ENCODE data around the gene MLXIPL.
"Not testable (repeated sequence)": the region's sequence is repeated elsewhere in the genome, so short reads cannot be mapped to it uniquely, and the experiment has no call there.

MLXIPL gene

GRCh38 chr7:73557397-73558257 lies 66.7 kb downstream of the MLXIPL start, which contains the start of gene BCL7B:
Gene BCL7B (minus strand): TSS chr7:73557690. CDS start chr7:73557578, 112 bp downstream.
- peak; percentile 84 for DNase-seq (ENCODE audit: low read depth)
- peak; percentile 88 for TF ChIP-seq MYC (IDR thresholded peaks at IDR 0.05; ENCODE audit: low read depth, low read length)
- peak; percentile 97 for TF ChIP-seq MAX (IDR thresholded peaks at IDR 0.05; ENCODE audit: low read depth, low read length)
- no peak for TF ChIP-seq CTCF (IDR thresholded peaks at IDR 0.05; ENCODE audit: low read depth, low read length)
- TF ChIP-seq POLR2A (IDR thresholded peaks at IDR 0.05; ENCODE audit: extremely low read depth, insufficient read length) = peak; percentile 81
- peak within 1 kb of the TSS; percentile 96 for H3K4me3 ChIP-seq (ENCODE audit: low read depth, low read length)

DNA sequence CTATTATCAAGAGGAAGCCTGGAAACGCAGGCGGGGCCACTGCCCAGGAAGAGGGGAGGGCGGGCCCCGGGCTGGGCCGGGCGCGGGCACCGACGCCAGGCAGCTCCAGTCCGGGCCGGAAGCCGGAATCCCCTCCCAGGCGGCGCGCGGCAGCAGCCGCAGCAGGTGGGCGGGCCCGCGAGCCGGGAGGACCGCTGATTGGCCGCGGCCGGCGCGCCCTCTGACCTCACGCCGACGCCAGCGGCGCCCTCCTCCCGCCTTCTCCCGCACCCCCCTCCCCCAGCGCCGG lies 67.3 kb downstream of the MLXIPL start:
- peak; percentile 65 for TF ChIP-seq MYC (IDR thresholded peaks at IDR 0.05; ENCODE audit: low read depth, low read length)
- TF ChIP-seq MAX (IDR thresholded peaks at IDR 0.05; ENCODE audit: low read depth, low read length) = peak; percentile 73
- TF ChIP-seq CTCF (IDR thresholded peaks at IDR 0.05; ENCODE audit: low read depth, low read length) = no peak
- H3K4me3 ChIP-seq (ENCODE audit: low read depth, low read length) = peak overlapping the region; percentile 96
- peak; percentile 98 for DNase-seq (ENCODE audit: low read depth)

DNA sequence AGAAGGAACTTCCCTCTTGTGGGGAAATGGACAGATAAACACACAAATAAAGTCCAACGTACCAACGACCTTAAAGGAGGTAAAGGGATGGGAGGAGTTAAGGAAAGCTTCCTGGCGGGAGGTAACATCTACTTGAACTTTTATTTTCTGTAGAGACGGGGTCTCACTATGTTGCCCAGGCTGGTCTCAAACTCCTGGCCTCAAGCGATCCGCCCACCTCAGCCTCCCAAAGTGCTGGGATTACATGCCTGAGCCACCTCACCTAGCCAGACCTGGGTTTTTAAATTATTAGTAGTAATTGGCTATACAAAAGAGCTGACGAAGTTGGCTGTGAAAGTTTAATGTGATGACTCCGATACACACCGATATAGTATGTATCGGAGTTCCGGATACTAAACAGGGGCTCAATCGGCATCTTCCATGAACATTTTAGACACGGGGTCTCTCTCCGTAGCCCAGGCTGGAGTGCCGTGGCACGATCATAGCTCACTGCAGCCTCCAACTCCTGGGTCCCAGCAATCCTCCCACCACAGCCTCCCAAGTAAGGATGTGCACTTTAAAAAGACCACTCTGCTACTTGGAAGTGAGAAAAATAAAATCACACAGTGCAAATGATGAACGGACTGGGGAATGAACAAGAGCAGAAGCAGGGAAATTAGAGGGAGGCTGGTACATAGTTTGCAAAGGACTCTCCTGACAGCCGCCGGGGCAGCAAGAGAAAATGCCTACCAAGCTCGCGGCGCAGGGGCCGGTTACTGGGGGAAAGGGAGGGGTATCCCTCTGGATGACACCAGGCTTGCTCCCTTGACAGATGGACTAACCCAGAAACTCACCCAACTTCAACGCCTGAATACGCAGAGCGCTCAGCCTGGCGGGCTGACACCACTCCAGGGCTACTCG lies 67.9 kb downstream of the MLXIPL start:
- DNase-seq (ENCODE audit: low read depth) = no peak
- peak overlapping the region; percentile 96 for H3K4me3 ChIP-seq (ENCODE audit: low read depth, low read length)
- no peak for TF ChIP-seq CTCF (IDR thresholded peaks at IDR 0.05; ENCODE audit: low read depth, low read length)
- no peak for TF ChIP-seq POLR2A (IDR thresholded peaks at IDR 0.05; ENCODE audit: extremely low read depth, insufficient read length)
- TF ChIP-seq MYC (IDR thresholded peaks at IDR 0.05; ENCODE audit: low read depth, low read length) = no peak
- no peak for TF ChIP-seq MAX (IDR thresholded peaks at IDR 0.05; ENCODE audit: low read depth, low read length)

- H3K4me3 ChIP-seq (ENCODE audit: low read depth, low read length) = peak overlapping the region; percentile 96
- no peak for DNase-seq (ENCODE audit: low read depth)
- TF ChIP-seq CTCF (IDR thresholded peaks at IDR 0.05; ENCODE audit: low read depth, low read length) (no peak), MAX (IDR thresholded peaks at IDR 0.05; ENCODE audit: low read depth, low read length) (no peak), MYC (IDR thresholded peaks at IDR 0.05; ENCODE audit: low read depth, low read length) (no peak), POLR2A (IDR thresholded peaks at IDR 0.05; ENCODE audit: extremely low read depth, insufficient read length) (no peak)
These were observed 68.8 kb downstream of the MLXIPL start for GRCh38 chr7:73555411-73555982.

GRCh38 chr7:73550093-73550492 lies 74.2 kb downstream of the MLXIPL start:
- not testable (repeated sequence) for DNase-seq (ENCODE audit: low read depth); H3K4me3 ChIP-seq (ENCODE audit: low read depth, low read length)

- H3K4me3 ChIP-seq (ENCODE audit: low read depth, low read length) = no peak overlapping the region
- no peak for DNase-seq (ENCODE audit: low read depth)
- TF ChIP-seq CTCF (IDR thresholded peaks at IDR 0.05; ENCODE audit: low read depth, low read length) = no peak
- no peak for TF ChIP-seq MYC (IDR thresholded peaks at IDR 0.05; ENCODE audit: low read depth, low read length)
- no peak for TF ChIP-seq POLR2A (IDR thresholded peaks at IDR 0.05; ENCODE audit: extremely low read depth, insufficient read length)
- TF ChIP-seq MAX (IDR thresholded peaks at IDR 0.05; ENCODE audit: low read depth, low read length) = no peak
These were observed 75.1 kb downstream of the MLXIPL start for GRCh38 chr7:73549176-73549575.

All from NB4 (cell line).